GM19467 (cell line): Measurements from ENCODE around the gene HSPH1.

Experiments used
- ATAC-seq: cut with Tn5 transposase; IDR thresholded peaks from one replicate; pipeline ENCODE4 v1.9.1; 2021; ENCODE audit warnings: mild to moderate bottlenecking, moderate library complexity; ENCODE audit not compliant: unreplicated experiment

The HSPH1 gene

DNA sequence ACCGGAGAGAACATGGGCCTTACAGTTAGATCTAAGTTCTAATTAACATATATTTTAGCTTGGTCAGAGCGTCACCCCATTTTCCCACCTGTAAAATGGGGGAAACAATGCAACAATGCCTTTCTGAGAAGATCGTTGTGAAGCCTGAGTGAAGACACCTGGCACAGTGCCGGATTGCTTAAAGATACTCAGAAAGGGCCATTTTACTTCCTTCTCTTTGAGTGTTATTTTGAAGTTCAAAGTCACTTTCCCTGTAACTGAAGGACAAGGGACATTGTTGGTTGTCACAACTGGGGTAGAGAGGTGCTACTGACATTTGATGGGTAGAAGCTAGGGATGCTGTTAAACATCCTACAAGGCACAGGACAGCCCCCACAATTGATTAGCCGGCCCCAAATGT lies 28.1 kb downstream of the HSPH1 start:
- no peak for ATAC-seq

DNA sequence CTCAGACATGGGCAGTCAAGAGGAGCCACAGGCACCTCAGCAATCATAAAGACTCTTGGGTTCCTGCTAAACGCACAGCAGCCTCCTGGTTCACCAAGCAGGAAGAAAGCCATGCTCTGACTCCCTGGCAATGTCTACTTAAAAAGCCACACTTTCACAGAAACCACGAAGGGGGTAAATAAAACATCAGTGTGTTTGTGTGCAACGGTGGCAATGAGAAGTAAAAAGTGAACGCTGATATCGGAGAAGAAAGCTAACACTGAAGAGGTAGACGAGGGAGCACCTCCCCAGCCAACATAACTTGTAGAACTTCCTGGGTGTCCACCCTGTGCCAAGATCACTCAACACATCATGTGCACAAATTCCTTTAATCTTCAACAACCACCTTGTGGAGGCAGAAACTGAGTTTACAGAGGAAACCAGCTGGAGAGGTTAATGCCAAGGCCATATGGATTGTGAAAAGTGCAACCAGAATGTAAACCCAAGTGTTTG lies 30.2 kb downstream of the HSPH1 start:
- no peak for ATAC-seq

DNA sequence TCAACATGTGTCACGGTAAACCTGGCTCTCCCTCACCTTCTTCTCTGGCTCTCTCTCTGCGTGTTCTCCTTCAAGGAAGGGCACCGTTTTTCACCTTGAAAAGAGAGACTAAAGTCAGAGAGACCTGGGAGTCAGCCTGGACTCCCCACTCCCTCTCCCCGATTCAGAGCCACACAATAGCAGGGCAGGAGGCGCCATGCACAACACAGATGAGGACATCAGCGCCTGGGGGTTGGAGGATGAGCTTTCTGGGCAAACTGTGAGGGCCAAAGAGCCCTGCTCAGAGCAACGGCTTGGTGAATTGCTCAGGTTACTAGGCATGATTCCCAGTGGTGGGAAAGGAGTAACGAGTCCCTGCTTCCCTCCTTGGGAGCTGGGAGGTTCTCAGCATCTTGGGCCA lies 32.3 kb downstream of the HSPH1 start:
- ATAC-seq = no peak

DNA sequence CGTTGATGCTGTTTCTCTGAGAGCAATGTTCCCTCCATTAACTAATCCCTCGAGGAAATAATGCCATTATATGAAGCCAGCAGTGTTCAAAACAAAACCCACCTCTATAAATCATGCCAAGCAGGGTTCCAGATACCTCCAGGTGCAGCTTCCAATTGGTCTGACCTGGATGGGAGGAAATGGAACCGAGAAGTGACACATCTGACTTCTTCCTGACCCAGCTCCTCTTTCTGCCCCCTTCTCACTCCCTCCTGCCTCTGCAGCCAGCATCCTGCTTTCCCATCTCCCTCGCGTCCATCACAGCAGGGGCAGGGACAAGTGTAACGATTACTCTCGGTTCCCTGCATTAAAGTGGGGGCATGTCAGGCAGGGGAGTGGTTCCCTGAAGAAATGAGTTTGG lies 37.5 kb downstream of the HSPH1 start:
- ATAC-seq = no peak

DNA sequence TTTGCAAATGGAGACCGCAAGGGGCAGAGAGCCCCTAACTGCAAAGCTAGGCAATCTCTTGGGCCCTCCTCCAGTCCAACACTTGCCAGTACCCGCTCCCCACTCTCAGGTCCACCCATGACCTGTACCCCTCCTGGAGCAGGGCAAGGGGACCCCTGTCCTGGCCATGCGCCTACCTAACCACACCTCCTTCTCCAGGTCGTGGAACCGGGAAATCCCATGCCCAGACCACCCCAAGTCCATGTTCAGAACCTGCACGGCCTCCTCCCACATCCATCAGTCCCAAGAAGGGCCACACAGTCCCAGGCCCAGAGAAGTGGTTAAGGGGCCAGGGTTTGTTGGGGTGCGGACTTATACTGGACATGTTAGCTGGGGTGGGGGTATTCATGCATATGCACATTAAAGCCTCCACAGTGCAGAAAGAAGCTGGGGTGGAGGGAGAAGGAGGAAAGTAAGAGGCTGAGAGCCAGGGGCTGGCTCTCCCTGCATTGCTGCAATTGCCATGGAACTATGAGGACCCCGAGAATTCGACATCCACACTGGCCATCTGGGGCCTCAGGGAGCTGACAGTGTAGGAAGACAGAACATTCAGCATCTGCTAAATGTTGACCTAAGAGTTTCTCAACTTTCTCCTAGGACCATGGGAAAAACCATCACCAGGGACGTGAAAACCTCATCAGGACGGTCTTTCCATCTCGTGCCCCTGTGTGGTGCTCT lies 39.0 kb downstream of the HSPH1 start:
- no peak for ATAC-seq

DNA sequence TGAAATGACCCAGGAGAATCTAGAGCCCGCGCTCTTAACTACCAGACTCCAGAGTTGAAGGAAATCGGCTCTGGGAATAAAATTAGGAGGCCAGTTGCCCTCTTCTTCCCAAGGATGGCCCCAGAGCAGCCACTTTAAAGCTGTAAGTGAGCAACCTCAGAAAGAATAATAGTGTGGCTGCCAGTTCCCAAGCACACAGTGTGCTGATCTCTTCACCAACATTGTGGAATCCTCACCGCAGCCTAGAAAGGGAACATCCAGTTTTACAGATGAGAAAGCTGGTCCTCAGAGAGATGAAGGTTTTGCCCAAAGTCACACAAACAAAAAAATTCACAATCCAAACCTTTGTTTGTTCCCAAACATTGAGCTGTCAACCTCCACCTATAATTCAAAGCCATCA lies 39.6 kb downstream of the HSPH1 start:
- ATAC-seq = no peak

DNA sequence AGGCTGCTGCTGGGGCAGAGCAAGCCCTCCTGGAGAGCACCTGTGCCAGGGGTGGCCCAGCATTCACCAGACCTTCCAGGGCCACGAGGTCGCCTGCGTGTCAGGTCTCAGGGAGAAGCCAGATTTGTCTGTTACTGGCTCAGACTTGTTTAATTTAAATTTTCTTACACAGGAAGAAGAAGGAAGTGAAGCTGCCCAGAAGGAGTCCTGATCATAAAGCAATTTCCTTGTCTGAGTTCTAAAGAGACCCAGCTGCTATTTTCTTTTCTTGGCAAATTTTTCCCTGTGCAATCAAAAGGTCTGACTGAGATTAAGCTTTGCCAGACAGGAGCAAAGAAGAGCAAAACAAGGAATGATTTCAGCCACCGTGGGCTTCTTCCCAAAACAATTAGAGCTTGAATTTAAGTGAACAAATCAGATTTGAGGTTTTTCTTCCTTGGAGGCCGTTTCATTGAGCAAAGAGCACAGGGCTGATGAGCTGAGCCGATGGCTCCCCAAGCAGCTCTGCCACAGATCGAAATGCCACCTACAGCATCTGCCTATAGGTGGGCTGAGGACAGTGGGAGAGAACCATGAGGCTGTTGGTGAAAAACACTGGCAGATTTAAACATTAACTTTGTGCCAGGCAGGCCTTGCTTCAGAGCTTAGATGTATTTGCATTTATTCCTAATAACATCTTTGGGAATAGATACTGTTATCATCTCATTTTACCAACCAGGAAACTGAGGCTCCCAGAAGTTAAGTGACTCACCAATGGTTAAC lies 40.1 kb downstream of the HSPH1 start:
- no peak for ATAC-seq

DNA sequence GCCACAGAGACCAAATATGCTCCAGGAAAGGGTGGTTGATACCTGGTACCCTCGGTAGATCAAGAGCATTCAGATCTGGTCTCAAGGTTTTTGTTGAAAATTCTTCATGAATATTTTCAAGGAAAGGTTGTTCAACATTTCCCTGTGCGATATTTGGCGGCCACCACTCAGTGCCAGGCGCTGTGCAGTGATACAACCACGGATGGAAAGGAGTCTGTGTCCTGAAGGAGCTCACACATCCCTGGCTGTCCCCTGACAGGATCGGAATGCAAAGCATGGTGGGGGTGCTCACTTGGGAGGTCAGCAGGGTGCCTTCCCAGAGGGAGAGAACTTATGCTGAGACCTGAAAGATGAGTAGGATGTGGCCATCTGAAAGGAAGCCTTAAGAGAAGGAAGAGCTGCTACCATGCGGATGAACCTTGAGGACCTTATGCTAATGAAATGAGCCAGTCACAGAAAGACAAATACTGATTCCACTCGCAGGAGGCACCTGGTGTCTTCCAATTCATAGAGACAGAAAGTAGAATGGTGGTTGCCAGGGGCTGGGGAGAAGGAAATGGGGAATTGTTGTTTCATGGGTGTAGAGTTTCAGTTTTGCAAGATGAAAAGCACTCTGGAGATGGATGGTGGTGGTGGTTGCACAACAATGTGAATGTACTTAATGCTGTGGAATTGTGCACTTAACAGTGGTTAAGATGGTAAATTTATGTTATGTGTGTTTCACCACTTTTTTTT lies 41.6 kb downstream of the HSPH1 start:
- ATAC-seq = no peak

DNA sequence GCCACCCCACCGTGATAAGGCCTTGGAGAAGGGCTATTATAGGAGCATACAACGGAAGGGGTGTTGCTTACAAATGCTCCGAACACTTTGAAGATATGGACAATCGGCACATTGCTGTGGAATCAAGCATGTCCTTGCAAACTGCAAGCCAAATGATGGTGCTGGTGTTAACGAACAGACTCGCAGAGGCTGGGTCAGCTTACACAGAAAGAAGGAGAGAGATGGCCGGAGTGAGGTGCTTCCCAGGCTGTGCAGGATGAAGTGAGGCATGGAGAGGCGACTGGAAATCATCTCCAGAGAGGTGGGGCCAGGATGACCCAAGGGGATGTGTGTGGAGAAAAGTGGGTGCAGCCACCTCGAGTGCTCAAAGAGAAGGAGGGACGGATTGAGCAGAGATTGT lies 42.2 kb downstream of the HSPH1 start:
- ATAC-seq = no peak

DNA sequence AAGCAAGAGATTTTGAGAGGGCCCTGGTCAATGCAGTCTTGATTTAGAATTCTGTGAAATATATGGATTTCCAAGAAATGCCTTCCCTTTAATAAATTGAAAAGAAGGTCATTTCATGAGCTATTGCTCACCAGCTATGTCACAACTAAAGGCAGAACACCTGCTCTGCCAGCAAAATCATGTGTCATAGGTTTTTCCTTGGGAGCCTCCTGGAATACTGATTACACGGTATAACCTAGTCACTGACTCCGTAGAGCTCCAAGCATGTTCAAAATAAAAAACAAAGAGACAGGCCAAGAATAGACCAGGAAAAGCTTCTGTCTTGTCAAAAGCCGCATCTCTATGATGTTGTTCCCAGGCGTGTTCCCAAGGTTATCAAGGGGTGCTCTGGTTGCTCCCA lies 45.5 kb downstream of the HSPH1 start:
- ATAC-seq = no peak

DNA sequence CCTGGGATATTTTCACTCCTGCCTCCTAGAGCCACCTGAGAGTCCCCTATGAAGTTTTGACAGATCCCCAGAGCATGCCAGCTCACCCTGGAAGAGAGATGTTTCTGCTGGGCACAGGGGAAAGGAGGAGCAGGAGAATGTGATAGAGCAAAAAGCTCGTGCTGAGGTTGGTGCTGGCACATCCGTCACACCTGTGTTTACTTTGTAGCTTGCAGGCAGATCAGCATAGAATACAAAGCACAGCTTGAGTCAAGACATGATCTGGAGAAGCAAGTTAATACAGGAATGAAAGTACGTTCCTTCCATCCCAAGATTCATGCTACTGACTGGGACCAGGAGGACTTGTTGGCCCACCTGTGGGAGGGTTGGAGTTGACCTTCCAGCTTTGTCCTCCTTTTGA lies 46.1 kb downstream of the HSPH1 start:
- no peak for ATAC-seq

DNA sequence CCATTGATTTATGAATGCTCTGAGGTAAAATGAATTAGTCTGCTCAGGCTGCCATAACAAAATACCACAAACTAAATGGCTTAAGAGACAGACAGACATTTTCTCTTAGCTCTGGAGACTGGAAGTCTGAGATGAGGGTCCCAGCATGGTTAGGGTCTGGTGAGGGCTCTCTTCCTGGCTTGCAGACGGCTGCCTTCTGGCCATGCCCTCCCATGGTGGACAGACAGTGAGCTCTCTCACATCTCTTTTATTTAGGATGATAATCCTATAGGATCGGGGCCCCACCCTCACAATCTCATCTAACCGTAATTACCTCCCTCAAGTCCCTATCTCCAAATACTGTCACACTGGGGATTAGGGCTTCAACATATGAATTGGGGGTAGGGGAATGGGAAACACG lies 47.1 kb downstream of the HSPH1 start:
- no peak for ATAC-seq

DNA sequence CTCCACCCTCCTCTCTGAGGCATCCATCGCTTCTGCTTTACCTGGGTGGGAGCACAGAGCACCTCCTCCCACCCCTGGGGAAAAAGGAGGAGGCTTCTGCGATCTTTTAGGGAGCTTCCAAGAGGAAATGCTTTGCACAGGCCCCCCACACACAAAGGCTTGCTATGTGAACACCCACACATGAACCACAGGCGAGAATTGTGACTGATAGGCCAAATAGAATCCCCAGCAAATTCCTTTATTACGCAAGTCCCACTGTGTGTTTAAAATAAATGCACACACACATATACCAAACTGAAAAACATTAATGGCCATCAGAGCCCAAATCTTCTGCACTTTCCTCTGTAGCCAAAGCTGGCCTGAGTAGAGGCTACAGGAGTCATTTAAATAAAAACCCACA lies 50.6 kb downstream of the HSPH1 start:
- no peak for ATAC-seq

DNA sequence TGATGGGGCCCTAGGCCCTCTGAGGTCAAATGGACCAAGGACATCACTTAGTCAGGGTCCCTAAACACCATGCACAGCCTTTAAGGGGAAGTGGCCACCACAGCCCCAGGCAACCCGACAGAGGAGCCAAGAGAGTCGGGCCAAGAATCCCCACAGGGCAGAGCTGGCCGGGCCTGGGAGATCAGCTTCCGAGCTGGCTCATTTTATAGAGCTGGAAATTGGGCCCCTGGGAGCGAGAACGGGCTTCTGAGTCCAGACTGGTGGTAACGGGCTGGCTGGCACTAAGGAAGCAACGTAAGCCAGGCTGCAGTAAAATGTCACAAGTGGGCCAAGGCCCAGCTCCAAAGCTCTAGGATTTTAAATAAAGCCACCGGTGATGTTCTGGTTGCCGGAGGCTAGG lies 51.1 kb downstream of the HSPH1 start:
- no peak for ATAC-seq

DNA sequence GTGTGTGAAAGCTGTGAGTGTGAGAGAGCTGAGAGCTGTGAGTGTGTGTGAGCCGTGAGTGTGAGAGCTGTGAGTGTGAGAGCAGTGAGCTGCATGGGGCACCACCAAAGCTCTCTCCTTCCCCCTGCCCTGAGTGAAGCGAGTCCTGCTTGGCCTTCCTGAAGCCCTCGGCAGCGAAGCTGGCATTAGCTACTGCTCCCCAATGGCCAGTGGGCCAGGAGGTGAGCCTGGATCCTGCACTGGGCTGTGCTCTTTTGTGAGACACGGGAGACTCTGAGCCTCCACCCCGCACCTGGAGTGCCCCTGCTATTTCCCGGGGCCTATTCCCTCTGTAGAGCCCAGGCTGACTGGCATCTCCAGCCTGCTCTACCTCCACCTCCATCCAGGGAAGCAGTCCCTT lies 51.5 kb downstream of the HSPH1 start:
- ATAC-seq = no peak

DNA sequence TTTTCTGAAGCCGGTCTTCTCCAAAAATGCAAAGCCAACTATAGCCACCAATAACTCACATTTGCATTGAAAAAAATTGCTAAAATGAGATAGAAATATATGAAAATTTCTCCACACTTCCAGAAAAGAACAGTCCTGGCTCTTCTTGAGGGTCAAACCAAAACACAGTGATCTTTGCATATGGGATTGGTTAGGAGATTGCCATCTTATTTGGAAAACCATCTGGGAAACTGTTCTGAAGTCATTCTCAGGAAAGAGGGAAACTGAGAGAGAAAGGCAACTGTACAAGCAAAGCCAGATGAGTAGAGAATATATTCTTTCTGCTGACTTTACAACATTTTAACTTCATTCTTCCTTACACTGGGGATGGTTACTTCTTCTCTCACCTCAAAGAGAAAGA lies 54.6 kb downstream of the HSPH1 start:
- no peak for ATAC-seq

DNA sequence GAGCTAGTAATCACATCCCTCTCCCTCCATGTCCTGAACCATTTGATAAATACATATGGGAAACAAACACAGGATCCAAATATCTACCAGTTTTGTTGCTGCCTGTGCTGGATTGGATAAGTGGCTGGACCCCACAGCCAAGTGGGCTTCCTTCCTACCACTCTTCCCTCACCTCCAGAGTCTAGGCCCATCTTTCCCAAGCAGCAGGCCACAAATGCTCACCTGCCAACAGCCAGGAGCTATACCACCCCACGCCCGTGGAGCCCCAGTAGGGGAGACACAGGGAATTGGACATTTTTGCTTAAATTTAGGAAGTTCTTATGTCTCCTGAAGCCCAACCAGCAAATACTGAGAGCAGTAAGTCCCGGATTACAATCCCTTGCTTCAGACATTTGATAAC lies 55.8 kb downstream of the HSPH1 start:
- ATAC-seq = no peak

DNA sequence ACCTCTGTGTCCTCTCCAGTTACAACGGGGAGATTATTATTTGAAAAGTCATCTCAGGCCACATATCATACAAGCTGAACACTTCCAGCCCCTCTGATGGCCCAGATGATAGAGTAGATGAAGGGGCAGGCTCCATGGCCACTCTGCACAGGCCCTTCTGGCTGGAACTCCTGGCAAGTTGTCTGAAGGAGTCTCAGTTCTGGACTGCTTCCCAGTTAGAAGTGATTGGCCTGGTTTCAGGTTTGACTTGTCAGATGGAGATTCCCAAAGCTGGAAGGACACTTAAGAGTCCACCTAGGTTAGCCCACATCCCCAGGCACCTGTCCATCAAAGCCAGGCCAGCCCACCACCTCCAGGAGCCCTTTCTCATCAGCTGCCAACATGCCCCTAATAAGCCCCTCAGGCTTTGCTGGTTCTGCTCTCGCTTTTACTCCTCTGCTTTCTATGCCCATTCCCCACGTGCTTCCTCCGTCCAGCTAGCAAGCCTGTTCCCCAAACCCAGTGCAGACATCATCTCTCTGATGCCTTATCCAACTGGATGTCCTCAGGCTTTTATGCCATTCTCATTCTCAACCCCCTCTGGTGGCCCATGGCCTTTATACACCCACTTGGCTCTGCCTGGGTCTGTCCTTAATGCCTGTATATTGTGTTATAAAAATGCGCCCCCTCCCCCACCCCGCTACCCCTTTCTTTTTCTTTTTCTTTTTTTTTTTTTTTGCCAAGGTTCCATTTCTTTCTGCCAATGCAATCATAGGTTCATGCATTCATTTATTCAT lies 56.5 kb downstream of the HSPH1 start:
- ATAC-seq = no peak

DNA sequence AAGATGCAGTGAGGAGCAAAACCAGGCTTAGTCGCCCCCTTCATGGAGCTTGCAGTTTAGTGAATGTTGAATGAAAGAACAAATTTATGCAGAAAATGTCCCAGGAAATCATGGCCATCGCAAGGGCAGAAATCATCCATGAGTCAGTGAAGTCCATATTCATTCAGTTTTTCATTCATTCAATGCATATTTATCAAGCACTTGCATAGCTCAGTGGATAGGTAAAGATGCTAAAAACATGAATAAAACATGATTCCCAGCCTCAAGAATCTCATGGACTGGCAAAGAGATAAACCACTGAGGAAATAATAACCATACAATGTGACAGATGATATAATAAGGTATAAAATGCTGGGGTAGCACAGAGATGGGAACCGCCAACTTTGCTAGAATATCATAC lies 58.8 kb downstream of the HSPH1 start:
- no peak for ATAC-seq

DNA sequence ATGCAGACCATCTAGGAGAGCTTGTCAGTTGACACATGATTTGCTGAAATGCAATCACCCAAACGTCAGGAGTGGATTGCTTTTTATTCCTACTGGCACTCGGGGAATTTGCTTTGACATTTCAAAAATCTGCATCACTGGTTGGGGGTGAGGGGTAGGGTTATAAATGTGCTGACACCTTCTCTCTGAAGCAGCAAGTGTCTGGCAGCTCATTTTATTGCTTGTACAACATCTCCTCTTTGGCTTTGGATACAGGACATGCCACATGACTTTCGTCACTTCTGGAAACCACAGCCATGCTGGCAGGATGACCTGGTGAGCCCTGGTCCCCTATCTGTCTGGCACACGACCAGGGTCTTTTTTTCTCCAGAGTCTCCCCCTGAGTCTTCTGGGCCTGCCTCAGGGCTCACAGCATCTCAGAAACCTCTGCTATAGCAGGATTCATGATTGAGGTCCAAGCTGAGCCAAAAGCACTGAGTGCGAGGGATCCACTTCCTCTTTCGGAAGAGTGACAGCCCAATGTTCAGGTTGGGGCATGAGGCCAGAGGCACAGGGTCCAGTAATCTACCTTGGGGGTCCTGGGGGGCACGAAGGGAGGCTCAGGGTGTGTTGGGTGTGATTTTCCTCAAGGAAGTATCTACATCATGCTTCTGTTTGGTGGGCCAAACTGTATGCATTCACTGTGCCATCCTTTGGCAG lies 60.1 kb downstream of the HSPH1 start:
- no peak for ATAC-seq

DNA sequence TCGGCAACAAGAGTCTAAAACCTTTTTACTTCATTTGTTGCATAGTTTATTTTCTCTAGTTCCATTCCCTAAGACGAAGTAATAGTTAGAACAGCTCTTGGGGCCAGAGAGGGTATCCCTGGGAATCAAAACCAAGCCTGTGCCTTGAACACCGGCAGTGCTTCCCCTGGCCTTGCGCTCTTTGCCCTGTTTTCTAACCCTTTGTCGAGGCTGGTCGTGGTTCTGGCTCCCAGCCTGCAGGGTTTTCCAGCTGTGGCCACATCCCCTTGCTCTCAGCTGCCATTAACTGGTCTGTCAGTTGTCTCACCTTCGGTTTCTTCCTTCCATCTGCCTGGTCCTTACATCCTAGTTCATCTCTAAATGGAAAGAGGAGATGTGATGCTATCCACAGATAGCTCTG lies 61.0 kb downstream of the HSPH1 start:
- no peak for ATAC-seq
